ENCODE measurements around the gene TSPAN2.

DNA sequence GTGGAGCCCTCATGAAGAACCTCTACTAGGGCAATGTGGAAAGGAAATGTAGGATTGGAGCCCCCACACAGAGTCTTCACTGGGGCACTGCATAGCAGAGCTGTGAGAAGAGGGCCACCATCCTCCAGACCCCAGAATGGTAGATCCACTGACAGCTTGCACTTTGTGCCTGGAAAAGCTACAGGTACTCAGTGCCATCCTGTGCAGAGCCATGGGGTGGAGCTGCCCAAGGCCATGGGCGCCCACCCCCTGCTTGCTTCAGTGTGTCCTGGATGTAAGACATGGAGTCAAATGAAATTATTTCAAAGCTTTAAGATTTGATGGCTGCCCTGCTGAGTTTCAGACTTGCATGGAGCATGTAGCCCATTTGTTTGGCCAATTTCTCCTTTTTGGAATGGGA is 76.9 kb downstream of the TSPAN2 start:
- TF ChIP-seq, protein P1, sequence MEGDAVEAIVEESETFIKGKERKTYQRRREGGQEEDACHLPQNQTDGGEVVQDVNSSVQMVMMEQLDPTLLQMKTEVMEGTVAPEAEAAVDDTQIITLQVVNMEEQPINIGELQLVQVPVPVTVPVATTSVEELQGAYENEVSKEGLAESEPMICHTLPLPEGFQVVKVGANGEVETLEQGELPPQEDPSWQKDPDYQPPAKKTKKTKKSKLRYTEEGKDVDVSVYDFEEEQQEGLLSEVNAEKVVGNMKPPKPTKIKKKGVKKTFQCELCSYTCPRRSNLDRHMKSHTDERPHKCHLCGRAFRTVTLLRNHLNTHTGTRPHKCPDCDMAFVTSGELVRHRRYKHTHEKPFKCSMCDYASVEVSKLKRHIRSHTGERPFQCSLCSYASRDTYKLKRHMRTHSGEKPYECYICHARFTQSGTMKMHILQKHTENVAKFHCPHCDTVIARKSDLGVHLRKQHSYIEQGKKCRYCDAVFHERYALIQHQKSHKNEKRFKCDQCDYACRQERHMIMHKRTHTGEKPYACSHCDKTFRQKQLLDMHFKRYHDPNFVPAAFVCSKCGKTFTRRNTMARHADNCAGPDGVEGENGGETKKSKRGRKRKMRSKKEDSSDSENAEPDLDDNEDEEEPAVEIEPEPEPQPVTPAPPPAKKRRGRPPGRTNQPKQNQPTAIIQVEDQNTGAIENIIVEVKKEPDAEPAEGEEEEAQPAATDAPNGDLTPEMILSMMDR (conservative IDR thresholded peaks at IDR 0.05): no peak
- no peak for TF ChIP-seq EZH2 (IDR thresholded peaks at IDR 0.05; ENCODE audit: low read depth)

Data from PC-9 (cell line).